ENCODE results near the gene ENPP6. TPM values are rescaled to one million over a fixed set of nuclear protein-coding genes. Genes with fewer than 3 reads are reported as not detected.

The ENPP6 gene
- total RNA-seq, 2 experiments from 2014 or later, result 3.0 to 3.6 TPM

DNA sequence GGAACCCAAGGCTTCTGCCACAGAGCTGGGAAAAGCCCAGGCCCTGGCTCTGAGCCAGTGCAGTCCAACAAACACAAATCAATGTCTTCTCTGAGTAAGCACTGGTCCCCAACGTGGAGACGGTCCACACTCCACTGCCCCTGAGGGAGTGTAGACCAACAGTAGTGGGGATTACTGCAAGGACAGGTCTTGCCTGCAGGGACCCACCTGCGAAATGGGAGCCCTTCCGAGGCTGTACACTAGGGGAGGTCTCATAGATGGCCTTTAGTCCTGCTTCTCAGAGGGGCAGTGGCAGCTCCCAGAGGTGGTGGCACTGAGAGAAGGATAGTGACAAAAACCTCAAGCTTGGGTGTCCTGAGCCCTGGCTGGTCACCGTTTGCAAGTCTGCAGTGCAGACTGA lies 19.5 kb downstream of the ENPP6 start:
- no peak for DNase-seq
- no peaks in the 10 kb centered on the region for H3K9me3 Mint-ChIP-seq
- no peak overlapping the region for H3K27ac Mint-ChIP-seq
- POLR2A ChIA-PET, result no interaction called here
- CTCF ChIA-PET, result no interaction called here
- no peak overlapping the region for H3K4me3 Mint-ChIP-seq
- no peaks in the 10 kb centered on the region for H3K4me1 Mint-ChIP-seq
- no peaks in the 10 kb centered on the region for H3K36me3 Mint-ChIP-seq (ENCODE audit: low read depth)
- peaks cover 22% of the 10 kb centered on the region for H3K27me3 Mint-ChIP-seq

GRCh38 chr4:184197536-184198082 lies 20.1 kb downstream of the ENPP6 start:
- Mint-ChIP-seq H3K4me3 (no peak overlapping the region), H3K4me1 (no peaks in the 10 kb centered on the region), H3K36me3 (ENCODE audit: low read depth) (no peaks in the 10 kb centered on the region), H3K27ac (no peak overlapping the region), H3K27me3 (peaks cover 24% of the 10 kb centered on the region), H3K9me3 (no peaks in the 10 kb centered on the region)
- no peak for DNase-seq
- ChIA-PET CTCF (no interaction called here), POLR2A (no interaction called here)

GRCh38 chr4:184196730-184197385 lies 20.8 kb downstream of the ENPP6 start:
- Mint-ChIP-seq H3K36me3 (ENCODE audit: low read depth) (no peaks in the 10 kb centered on the region), H3K27ac (no peak overlapping the region), H3K4me3 (no peak overlapping the region), H3K9me3 (no peaks in the 10 kb centered on the region), H3K27me3 (peaks cover 24% of the 10 kb centered on the region), H3K4me1 (no peaks in the 10 kb centered on the region)
- ChIA-PET POLR2A (no interaction called here), CTCF (no interaction called here)
- no peak for DNase-seq

GRCh38 chr4:184193556-184194525 lies 23.8 kb downstream of the ENPP6 start:
- Mint-ChIP-seq H3K4me1 (no peaks in the 10 kb centered on the region), H3K4me3 (no peak overlapping the region), H3K27me3 (peaks cover 31% of the 10 kb centered on the region), H3K27ac (no peak overlapping the region), H3K36me3 (ENCODE audit: low read depth) (no peaks in the 10 kb centered on the region), H3K9me3 (no peaks in the 10 kb centered on the region)
- CTCF ChIA-PET, result no interaction called here
- POLR2A ChIA-PET, result no interaction called here
- DNase-seq, result no peak

DNA sequence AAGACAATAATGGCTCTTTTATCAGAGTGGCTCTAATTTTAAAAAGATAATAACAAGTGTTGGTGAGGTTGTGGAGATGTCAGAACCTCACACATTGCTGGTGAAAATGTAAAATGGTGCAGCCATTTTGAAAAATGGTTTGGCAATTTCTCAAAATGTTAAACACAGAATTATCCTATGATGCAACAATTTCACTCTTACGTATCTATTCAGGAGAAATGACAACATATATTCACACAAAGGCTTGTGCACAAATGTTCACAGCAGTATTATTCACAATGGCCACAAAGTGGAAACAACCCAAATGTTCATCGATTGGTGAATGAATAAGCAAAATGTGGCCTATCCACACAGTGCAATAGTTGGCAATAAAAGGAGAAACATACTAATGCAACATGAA lies 24.7 kb downstream of the ENPP6 start:
- Mint-ChIP-seq H3K27ac (no peak overlapping the region), H3K4me1 (no peaks in the 10 kb centered on the region), H3K4me3 (no peak overlapping the region), H3K36me3 (ENCODE audit: low read depth) (no peaks in the 10 kb centered on the region), H3K27me3 (peaks cover 32% of the 10 kb centered on the region), H3K9me3 (no peaks in the 10 kb centered on the region)
- ChIA-PET CTCF (no interaction called here), POLR2A (no interaction called here)
- DNase-seq, result no peak

GRCh38 chr4:184191267-184191666 lies 26.4 kb downstream of the ENPP6 start:
- Mint-ChIP-seq H3K4me3 (no peak overlapping the region), H3K27ac (no peak overlapping the region), H3K36me3 (ENCODE audit: low read depth) (no peaks in the 10 kb centered on the region), H3K27me3 (peaks cover 27% of the 10 kb centered on the region), H3K4me1 (no peaks in the 10 kb centered on the region), H3K9me3 (no peaks in the 10 kb centered on the region)
- DNase-seq, result no peak
- CTCF ChIA-PET, result no interaction called here
- POLR2A ChIA-PET, result no interaction called here

GRCh38 chr4:184190711-184191110 lies 27.0 kb downstream of the ENPP6 start:
- POLR2A ChIA-PET, result no interaction called here
- Mint-ChIP-seq H3K4me3 (no peak overlapping the region), H3K27ac (no peak overlapping the region), H3K27me3 (peaks cover 24% of the 10 kb centered on the region), H3K9me3 (no peaks in the 10 kb centered on the region), H3K4me1 (no peaks in the 10 kb centered on the region), H3K36me3 (ENCODE audit: low read depth) (no peaks in the 10 kb centered on the region)
- CTCF ChIA-PET, result no interaction called here
- DNase-seq, result no peak

- CTCF ChIA-PET, result no interaction called here
- Mint-ChIP-seq H3K9me3 (no peaks in the 10 kb centered on the region), H3K27me3 (peaks cover 26% of the 10 kb centered on the region), H3K36me3 (ENCODE audit: low read depth) (no peaks in the 10 kb centered on the region), H3K27ac (no peak overlapping the region), H3K4me3 (no peak overlapping the region), H3K4me1 (no peaks in the 10 kb centered on the region)
- POLR2A ChIA-PET, result no interaction called here
- no peak for DNase-seq
These were observed 27.7 kb downstream of the ENPP6 start for GRCh38 chr4:184189966-184190365.

- peaks cover 29% of the 10 kb centered on the region for H3K27me3 Mint-ChIP-seq
- H3K9me3 Mint-ChIP-seq, result no peaks in the 10 kb centered on the region
- H3K4me3 Mint-ChIP-seq, result no peak overlapping the region
- no peaks in the 10 kb centered on the region for H3K4me1 Mint-ChIP-seq
- ChIA-PET CTCF (no interaction called here), POLR2A (no interaction called here)
- no peaks in the 10 kb centered on the region for H3K36me3 Mint-ChIP-seq (ENCODE audit: low read depth)
- H3K27ac Mint-ChIP-seq, result no peak overlapping the region
- no peak for DNase-seq
These were observed 29.0 kb downstream of the ENPP6 start for GRCh38 chr4:184188443-184189400.

GRCh38 chr4:184177271-184177670 lies 40.4 kb downstream of the ENPP6 start:
- peaks cover 12% of the 10 kb centered on the region for H3K36me3 Mint-ChIP-seq (ENCODE audit: low read depth)
- no peak overlapping the region for H3K4me3 Mint-ChIP-seq
- ChIA-PET CTCF (interaction anchor here (1.8 kb wide), 1 partner anchor 10 kb away, joined by 4 read pairs; no protein-coding TSS in a partner anchor), POLR2A (no interaction called here)
- peaks cover 25% of the 10 kb centered on the region for H3K9me3 Mint-ChIP-seq
- no peak overlapping the region for H3K27ac Mint-ChIP-seq
- DNase-seq, result no peak
- H3K27me3 Mint-ChIP-seq, result peaks cover 61% of the 10 kb centered on the region
- no peaks in the 10 kb centered on the region for H3K4me1 Mint-ChIP-seq

- peaks cover 13% of the 10 kb centered on the region for H3K4me1 Mint-ChIP-seq
- H3K36me3 Mint-ChIP-seq (ENCODE audit: low read depth), result peaks cover 7% of the 10 kb centered on the region
- DNase-seq, result no peak
- CTCF ChIA-PET, result no interaction called here
- H3K27me3 Mint-ChIP-seq, result peaks cover 46% of the 10 kb centered on the region
- no peak overlapping the region for H3K27ac Mint-ChIP-seq
- peaks cover 17% of the 10 kb centered on the region for H3K9me3 Mint-ChIP-seq
- POLR2A ChIA-PET, result no interaction called here
- no peak overlapping the region for H3K4me3 Mint-ChIP-seq
These were observed 42.8 kb downstream of the ENPP6 start for GRCh38 chr4:184174571-184175488.

GRCh38 chr4:184171011-184171410 lies 46.7 kb downstream of the ENPP6 start:
- Mint-ChIP-seq H3K4me1 (peaks cover 18% of the 10 kb centered on the region), H3K36me3 (ENCODE audit: low read depth) (no peaks in the 10 kb centered on the region), H3K9me3 (no peaks in the 10 kb centered on the region), H3K27me3 (peaks cover 47% of the 10 kb centered on the region), H3K4me3 (no peak overlapping the region), H3K27ac (no peak overlapping the region)
- no peak for DNase-seq
- ChIA-PET CTCF (interaction anchor here (0.5 to 1.7 kb wide), 2 partner anchors 81 to 476 kb away, joined by 4 to 6 read pairs; no protein-coding TSS in a partner anchor), POLR2A (no interaction called here)

Measured in activated CD4-positive, alpha-beta memory T cell treated with anti-CD3 and anti-CD28 coated beads, Interleukin-2, amount 10 ng/mL, durations not matched to agents 7 days and 5 days (primary cell).